NCI-H526 treated with DMSO at 0.1 percent for 48 hours (cell line): Measurements from ENCODE around the gene GALM.
"Not testable (repeated sequence)": the region's sequence is repeated elsewhere in the genome, so short reads cannot be mapped to it uniquely, and the experiment has no call there.

Experiments
- DNase-seq: peaks from one replicate; lab custom pipeline; 2025; lab: John Stamatoyannopoulos, UW

The GALM gene

DNA sequence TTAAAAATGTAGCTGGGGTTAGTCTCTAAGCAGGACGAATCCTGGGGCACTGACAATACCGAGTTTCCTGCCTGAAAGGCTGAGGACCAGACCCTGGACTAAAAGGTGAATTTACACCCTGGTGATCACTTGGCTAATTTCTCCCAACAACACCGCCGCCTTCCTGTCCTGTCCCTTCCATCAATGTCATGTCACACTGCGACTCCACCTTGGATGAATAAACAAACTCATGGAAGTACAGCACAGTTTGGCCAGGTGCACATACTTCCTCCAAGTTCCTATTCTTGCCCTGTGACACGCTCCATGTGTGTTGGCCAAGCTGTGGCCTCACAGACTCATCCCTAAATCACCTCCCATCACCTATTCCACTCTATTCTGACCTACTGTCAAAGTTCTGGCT is 15.9 kb upstream of the GALM start:
- no peak for DNase-seq

DNA sequence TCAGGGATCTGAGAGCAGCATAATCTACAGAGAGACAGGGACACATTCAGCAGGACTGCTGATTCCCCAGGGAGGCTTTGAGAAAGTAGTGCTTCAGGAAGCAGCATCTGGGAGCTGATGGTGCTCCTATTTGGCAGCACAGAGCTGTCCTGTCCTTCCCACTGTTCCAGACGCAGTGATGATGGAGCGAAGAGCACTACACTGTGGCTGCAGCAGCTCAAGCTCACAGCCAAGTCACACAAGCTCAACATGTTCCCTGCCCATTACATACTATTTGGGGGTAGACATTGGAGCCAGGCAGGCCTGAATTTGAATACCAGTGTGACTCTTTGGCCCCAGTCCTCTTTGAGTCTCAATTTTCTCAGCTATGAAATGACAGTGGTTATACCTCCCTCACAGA is 15.2 kb upstream of the GALM start:
- no peak for DNase-seq

GRCh38 chr2:38652431-38653273 is 13.3 kb upstream of the GALM start:
- no peak for DNase-seq

DNA sequence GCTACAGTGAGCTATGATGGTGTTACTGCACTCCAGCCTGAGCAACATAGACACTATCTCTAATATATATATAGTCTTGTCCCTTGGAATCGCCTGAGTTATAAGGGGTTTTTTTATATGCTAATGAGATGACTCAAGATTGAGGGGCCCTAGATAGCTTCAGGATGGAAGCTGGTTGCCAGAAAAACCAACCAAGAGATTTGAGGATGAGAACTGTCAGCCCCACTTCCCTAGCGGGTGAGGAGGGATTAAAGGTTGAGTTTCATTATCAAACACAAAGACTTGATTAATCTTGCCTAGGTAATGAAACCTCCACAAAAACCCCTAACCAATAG is 12.6 kb upstream of the GALM start:
- no peak for DNase-seq

DNA sequence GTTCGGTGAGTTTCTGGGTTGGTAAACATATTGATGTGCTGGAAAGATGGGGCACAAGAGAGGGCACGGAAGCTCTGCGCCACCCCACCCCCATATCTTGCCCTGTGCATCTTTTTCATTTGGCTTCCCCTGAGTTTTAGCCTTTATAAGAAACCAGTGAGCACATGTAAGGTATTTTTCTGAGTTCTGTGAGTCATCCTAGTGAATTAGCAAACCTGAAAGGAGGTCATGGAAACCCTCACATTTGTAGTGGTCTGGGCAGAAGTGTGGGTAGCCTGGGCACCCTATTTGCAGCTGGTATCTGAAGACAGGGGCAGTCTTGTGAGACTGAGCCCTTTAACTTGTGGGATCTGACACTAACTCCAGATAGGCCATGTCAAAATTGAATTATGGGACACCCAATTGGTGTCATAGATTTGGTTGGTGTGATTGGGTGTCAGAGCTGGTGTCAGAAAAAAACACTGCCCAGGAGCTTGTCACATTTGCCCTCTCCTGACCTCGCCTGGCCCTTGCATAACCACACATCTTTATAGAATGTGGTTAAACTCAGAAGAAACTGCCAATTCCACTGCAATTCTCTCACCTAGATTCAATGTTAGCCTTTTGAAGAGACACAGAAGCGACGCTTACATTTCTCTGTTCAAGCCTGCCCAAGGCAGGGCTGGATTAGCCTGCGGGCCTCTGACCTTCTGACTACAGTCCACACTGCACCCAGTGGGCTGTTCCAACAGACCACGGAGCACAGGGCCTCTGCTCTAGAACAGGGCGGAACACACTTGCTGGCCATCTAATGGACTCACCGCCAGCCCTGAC is 12.0 kb upstream of the GALM start:
- DNase-seq = no peak

DNA sequence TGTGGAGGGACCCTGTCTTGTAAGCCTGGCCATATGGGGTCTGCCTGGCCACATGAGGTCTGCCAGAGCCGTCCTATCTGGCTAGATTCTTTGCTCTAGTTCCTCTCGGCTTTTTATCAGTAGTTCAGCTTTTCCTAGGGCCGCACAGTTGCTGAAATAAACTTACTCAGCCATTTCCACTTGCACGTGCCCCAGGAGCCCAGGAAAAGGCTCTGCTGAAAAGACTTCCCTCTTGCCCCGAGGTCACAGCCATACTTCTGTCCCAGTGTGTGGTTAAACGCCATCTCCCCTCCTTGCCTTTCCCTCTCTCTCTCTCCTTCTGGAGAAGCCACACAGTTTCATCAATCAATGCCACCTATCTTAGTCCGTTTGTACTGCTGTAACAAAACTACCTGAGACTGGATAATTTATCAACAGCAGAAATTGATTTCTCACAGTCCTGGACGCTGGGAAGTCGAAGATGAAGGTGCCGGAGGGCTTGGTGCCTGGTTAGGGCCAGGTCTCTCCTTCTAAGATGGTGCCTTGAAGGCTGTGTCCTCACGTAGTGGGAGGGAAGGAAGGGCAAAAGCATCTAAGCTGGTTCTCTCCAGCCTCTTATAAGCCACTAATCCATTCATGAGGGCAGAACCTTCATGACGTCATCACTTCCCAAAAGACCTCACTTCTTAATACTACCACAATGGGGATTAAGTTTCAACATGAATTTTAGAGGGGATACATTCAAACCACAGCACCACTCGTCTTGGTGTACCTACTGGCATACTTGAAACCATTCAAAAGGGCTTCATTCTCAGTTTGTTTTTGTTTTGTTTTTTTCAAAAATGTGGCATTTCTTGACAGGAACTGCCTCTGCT is 11.2 kb upstream of the GALM start:
- DNase-seq = no peak

DNA sequence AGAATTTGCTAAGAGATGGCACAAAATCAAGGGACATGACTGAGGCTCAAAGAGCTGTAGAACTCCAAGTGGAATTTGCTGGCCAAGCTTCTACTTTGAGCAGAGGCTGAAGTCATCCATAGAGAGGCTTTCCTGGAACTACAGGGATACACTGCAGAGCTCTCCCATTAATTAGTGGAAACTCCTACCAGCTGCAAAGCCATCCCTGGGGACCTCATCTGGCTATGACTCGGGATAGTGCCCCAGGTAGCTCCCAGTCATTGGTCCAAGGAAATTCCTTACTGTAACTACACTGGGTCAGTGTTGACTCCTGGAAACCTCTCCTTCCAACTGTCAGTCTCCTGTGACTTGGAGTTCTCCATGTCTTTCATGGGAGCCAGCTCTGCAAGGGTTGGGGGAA is 10.5 kb upstream of the GALM start:
- DNase-seq = no peak

- no peak for DNase-seq
Observed at GRCh38 chr2:38656866-38657480, 8.9 kb upstream of the GALM start.

DNA sequence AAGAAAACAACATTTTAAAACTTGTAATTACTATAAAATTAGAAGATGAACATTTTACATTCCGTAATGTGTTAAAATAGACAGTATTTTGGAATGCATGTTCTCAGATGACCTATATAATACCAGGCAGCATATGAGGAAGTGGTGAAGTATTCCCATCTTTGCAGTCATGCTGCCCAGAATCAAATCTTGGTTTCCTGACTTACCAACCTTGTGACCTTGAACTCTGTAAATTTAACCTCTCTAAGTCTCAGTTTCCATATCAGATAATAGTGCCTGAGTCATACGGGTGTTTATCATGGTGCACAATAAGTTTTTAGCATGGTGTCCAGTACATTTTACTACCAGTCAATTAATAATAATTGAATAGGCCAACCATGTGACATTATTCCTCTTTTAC is 7.3 kb upstream of the GALM start:
- no peak for DNase-seq

- DNase-seq = no peak
Observed at GRCh38 chr2:38659115-38659514, 6.8 kb upstream of the GALM start.

- DNase-seq = no peak
Observed at GRCh38 chr2:38660282-38660681, 5.6 kb upstream of the GALM start.

GRCh38 chr2:38661306-38661705 is 4.6 kb upstream of the GALM start:
- no peak for DNase-seq

DNA sequence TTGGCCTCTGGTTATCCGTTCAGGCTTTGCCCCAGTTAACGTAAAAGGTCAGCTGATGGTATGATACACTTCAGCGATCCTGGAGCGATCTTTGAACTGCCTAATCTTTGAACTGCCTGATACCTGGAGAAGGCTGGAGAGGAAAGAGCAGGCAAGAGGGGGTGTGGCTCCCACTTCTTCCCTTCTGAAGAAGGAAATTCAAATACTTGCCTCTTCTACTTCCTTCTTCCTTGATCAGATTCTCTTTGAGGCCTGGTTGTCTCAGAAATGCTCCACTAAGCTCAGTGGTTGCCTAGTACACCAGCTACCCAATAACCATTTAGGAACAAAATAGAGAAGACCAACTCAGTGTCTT is 619 bp downstream of the GALM start:
- DNase-seq = no peak

DNA sequence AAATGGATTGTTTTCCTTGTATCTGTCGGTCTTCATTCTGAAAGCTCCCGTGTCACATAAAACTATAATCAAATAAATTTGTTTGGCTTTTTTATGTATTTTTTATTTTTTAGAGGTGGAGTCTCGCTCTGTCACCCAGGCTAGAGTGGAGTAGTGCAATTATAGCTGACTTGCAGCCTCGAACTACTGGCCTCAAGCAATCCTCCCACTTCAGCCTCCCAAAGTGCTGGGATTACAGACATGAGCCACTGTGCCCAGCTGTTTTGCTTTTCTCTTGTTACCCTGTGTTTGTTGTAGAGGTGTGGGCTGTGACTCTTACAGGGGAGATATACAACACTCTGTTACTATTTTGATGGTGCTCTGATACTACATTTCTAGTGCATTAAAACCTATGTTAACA is 2.2 kb downstream of the GALM start:
- DNase-seq = no peak

DNA sequence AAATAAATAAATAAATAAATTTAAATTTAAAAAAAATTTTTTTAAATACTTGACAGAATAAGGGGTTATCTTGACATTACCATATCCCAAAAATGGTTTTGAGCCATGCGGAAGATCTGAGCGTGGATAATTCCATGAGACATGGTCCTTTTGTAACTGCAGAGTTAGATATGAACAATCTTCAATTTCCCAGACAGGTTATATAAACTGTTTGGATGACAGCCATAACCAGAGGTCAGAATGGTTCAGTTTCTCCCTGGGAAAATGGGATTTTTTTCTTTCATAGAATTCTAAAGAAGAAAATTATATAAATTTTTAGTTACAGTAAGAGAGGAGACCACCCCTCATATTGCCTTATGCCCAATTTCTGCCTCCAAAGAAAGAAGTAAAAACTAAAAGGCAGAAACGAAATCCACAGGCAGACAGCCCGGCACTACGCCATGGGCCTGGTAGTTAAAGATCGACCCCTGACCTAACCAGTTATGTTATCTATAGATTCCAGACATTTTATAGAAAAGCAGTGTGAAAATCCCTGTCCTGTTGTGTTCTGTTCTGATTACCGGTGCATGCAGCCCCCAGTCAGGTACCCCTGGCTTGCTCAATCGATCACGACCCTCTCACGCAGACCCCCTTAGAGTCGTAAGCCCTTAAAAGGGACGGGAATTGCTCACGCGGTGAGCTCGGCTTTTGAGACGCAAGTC is 3.0 kb downstream of the GALM start:
- DNase-seq = no peak

DNA sequence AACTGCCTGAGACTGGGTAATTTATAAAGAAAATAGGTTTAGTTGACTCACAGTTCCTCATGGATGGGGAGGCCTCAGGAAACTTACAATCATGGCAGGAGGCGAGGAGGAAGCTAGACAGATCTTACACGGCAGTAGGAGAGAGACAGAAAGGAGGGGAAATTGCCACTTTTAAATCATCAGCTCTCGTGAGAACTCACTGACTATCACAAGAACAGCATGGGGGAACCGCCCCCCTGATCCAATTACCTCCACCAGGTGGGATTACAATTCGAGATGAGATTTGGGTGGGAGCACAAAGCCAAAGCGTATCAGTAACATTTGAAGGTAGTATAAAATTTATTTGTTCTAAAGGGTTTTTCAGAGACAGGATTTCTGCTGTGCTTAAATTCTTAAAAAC is 5.4 kb downstream of the GALM start:
- DNase-seq = no peak

GRCh38 chr2:38671946-38672345 is 6.0 kb downstream of the GALM start:
- DNase-seq = no peak

- DNase-seq = no peak
Observed at GRCh38 chr2:38672445-38673391, 6.8 kb downstream of the GALM start.

DNA sequence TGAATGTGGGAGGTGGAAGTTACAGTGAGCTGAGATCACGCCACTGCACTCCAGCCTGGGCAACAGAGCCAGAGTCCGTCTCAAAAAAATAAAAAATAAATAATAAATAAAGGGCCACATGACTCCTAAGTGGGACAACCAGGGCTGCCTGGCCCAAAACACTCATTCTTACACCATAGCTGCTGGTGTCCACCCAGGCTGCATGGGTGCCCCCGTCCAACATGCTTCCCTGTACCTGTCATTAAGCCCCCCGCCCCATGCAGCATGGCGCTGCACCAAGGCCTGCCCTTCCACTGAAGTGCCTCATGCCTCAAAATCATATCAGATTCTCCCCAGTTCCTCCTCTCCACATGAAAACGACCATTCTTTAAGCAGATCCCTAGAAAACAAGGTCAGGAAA is 10.8 kb downstream of the GALM start:
- no peak for DNase-seq

- DNase-seq = not testable (repeated sequence)
Observed at GRCh38 chr2:38680868-38681267, 15.0 kb downstream of the GALM start.
